ENCODE data around the gene CHCHD6.

Gene CHCHD6

GRCh38 chr3:126747768-126748167 is 43.7 kb downstream of the CHCHD6 start:
- DNase-seq = no peak

DNA sequence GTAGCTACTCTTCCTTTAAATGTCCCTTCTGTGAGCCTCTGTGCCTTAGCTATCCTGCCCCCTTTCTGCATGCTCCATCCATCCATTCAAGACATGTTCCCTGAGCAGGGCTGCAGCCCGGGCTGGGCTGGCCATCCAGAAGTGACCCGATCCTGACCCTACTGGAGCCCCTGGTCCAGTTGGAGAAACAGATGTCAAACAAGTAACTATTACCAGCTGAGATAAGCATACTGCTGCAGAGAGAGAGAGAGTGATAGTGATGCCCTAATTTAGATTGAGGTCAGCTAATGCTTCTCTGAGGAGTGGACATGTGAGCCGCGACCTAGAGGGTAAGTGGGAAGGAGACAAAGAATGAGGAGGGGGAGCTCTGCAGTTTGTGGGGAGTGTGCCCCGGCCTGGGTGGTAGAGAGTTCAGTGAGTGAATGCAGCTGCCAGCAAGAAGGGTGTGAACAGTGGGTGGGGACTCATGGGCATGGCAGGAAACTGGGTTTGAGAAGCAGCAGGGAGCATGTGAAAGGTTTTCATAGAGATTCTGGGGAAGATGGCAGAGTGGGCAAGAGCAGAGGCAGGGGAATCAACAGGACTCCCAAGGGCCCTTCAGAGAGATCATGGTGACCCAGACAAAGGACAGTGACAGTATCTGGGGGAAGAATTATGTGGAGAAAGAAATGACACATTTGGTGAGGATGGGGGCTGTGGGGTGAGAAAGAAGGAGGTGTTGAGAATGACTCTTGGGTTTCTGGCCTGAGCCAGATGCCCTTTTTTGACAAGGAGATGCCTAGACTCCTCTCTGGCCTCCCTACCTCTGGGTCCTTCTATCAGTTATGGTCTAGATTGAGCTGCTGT is 44.9 kb downstream of the CHCHD6 start:
- no peak for DNase-seq

DNA sequence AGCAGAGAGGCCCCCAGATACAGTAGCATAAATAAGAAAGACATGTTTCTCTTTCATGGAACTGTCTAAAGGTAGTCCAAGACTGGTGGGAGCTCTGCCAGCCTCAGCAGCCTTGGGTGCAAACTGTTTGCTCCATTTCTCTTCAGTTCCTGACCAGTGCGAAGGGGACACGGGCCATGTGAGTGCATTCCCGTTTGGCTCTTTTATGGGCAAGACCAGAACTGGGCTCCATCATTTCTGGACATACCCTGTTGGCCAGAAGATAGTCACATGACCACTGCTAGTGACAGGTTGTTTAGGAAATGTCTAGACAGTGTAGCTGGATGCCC is 45.5 kb downstream of the CHCHD6 start:
- DNase-seq = no peak

GRCh38 chr3:126749931-126750755 is 46.1 kb downstream of the CHCHD6 start:
- no peak for DNase-seq

GRCh38 chr3:126750756-126751121 is 46.7 kb downstream of the CHCHD6 start:
- DNase-seq = no peak

- no peak for DNase-seq
Observed at GRCh38 chr3:126751611-126752302, 47.7 kb downstream of the CHCHD6 start.

DNA sequence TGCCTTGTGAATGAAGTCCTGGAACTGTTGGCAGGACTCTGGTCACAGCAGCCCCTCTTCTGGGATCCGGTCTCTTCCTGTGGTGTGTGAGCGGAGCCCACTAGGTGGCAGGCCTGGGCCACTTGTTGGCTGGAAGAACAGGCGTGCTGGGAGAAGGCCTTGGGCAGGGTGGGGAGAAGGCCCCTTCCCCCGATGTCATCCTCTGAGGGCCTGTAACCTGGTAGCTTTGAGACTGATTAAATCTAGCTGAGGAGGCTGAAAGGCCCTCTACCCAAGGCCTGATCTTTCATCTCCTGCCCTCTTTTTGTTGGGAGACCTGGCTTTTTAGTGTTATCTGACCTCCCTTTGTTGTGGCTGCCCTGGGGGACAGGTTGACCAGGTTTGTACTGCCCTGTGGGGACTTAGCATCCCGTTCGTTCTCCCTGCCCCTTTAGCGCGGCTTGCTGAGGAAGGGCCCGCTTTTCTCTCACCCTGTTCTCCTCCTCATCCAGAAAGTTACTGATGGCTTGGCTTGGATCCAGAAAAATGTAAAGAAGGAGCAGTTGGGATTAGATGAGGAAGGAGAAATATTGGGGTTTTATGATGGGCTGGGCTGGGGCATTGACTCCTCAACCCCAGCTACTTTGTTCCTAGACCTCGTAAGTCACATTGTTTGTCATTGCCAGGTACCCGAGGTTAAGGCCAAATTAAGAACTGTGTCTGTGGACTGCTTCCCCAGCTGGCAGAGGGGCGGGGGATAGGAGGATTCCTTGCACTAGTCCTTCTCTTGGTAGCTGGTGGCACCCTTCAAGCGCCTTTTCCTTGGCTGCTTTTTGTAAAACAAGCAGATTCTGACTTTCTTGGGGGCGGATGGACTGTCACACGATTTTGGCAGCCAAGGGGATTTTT is 48.5 kb downstream of the CHCHD6 start:
- peak; percentile 62 for DNase-seq

DNA sequence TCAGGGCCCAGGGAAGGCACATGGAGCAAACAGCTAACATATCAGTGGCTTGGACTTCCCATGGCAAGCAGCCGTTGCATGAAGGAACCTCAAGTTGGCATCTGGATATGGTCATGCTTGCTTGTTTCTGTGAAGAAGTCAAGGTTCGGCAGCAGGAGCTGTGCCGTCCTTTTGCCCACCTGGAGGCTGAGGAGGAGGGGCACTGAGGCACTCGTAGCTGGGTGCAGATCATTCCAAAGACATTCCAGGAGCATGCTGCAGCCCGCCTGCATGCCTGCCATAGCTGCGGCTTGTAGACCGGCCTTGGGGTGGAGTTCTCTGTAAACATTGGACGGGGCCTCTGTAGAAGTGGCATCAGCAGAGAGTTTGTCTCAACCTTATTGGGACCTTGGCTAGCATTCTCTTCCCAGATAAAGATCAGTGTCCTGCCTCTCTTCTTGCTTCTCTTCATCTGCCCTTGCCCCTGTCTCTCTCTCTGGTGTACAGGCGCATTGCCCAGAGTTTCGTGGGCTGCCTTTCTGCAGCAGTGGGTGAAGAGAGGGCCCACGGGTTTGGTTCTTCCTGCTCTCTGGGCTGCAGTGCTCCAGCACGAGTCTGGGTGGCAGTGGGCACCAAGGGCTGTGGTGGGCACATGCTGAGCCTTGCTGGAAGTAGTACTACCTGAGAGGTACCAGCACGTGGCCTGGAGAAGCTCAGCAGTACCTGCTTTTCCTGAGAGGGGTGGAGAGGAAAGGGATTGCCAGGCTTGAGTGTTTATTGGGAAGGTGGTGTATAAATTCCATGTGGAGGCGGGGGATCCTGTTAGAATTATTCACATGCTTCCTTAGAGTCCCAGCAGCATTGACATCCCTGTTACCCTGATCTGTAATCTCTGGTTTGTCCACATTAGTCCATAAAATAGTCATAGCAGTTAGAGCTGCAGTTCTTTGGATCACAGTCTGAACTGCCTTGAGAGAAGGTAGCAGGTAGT is 49.4 kb downstream of the CHCHD6 start:
- no peak for DNase-seq

GRCh38 chr3:126755866-126756265 is 51.8 kb downstream of the CHCHD6 start:
- DNase-seq = no peak

- DNase-seq = peak; percentile 18
Observed at GRCh38 chr3:126758026-126758425, 54.0 kb downstream of the CHCHD6 start.

DNA sequence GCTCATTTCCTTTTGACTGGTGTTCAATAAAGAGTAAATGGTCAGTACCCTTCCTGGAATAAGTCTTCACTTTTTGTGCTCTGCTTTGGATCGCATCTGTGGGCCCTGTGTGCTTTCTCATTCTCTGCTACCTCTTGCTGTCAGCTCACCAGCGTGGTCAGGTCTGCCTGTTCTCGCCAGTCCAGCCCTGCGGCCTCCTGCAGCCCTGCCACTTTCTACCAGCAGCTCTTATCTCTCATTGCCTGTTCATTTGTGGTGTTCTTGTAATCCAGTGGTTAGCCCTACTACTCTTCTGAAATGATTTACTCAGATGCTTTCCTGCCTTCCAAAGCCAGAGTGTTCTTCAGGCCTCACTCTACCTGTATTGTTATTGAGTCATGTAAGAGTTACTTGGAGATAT is 54.8 kb downstream of the CHCHD6 start:
- DNase-seq = no peak

DNA sequence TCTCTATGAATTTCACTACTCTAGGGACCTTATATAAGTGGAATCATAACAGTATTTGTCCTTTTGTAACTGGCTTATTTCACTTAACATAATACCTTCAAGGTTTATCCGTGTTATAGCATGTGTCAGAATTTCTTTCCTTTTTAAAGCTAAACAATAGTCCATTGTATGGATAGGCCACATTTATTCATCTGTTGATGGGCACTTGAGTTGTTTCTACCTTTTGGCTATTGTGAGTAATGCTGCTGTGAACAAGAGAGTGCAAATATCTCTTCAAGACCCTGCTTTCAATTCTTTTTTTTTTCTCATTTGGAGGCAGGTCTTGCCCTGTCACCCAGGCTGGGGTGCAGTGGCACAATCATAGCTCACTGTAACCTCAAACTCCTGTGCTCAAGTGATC is 56.5 kb downstream of the CHCHD6 start:
- DNase-seq = no peak

DNA sequence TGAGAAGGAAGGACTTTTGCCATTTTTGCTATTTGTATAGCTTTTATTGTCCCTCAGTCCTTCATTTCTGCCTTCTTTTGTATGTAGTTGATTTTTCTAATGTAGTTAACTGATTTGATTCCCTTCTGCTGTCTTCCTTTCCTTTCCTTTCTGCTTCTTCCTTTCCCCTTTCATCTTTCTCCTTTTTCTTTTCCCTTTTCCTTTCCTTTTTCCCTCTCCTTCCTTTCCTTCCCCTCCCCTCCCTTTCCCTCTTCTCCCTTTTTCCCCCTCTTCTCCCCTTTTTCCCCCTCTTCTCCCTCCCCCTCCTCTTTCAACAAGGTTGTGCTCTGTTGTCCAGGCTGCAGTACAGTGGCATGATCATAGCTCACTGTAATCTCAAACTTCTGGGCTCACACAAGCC is 59.0 kb downstream of the CHCHD6 start:
- no peak for DNase-seq

DNA sequence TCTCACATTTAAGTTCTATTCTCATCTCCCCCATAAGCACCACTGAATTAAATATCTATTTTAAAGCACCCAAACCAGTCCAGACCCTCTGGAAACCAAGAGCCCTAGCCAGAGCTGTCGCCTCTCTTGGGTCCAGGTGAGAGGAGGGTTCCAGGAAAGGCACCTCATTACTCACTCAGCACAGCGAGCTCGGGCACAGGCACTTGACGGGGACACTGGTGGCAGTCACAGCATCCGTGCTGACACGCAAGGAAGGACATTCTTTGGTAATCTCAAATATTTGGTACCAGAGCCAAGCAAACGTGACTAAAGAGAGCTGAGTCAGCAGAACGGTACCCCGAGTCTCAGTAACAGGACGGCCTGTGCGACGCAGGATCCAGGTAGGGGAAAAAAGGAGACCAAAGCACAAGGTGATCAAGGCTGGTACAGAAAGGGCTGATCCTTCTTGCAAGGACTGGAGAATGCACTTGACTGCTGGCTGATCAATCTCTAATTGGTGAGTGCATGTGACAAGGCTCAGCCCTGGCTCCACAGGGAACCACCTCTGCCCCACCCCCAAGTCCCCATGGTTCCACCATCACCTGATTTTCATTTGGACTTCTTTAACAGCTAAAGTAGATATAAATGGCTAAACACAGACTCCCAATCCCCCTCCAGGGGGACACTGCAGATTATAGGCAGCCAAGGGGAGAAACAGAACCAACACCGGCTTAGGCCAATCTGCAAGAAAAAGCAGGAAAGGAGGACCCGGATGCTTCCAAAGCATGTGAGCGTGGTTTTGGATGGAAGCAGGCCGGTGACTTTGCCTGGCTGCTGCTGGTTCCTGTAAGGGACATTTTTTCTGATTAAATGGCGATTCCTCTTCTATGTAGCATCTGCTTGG is 61.4 kb downstream of the CHCHD6 start:
- no peak for DNase-seq

DNA sequence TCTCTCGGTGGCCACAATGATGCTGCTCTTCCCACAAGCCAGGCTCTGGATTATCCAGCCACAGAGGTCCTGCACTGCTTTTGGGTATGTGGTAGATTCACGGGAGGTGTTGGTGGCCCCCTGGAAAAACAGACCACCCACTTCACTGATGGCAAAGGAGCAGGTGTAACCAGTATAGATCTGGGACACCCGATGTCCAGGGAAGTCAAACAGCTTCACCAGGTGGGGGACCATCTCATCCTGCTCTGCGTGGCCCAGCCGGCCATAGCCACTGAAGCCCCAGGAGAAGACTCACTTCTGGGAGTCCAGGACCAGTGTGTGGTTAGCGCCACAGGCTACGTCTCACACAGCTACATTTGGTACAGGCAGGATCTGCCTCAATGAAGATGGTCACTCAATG is 62.6 kb downstream of the CHCHD6 start:
- DNase-seq = no peak

- no peak for DNase-seq
Observed at GRCh38 chr3:126768903-126769302, 64.9 kb downstream of the CHCHD6 start.

DNA sequence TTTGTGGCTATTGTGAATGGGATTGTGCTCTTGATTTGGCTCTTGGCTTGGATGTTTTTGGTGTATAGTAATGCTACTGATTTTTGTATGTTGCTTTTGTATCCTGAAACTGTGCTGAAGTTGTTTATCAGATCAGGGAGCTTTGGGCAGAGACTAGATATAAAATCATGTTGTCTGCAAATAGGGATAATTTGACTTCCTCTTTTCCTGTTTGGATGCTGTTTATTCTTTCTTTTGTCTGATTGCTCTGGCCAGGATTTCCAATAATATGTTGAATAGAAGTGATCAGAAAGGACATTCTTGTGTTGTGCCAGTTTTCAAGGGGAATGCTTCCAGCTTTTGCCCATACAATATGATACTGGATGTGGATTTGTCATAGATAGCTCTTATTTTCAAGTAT is 66.1 kb downstream of the CHCHD6 start:
- DNase-seq = no peak

- DNase-seq = no peak
Observed at GRCh38 chr3:126773167-126773566, 69.1 kb downstream of the CHCHD6 start.

- DNase-seq = no peak
Observed at GRCh38 chr3:126773783-126774182, 69.7 kb downstream of the CHCHD6 start.

- no peak for DNase-seq
Observed at GRCh38 chr3:126777366-126777765, 73.3 kb downstream of the CHCHD6 start.
